Left ventricle myocardium inferior (tissue), 1 donor: ENCODE measurements around the gene RNLS. TPM values are rescaled to one million over a fixed set of nuclear protein-coding genes. Genes with fewer than 3 reads are reported as not detected.

Source experiments
- DNase-seq: peaks from one replicate; pipeline ENCODE4 v3.0.0-alpha.2; 2020
- H3K27ac ChIP-seq: fragments of 200-600 bp; replicated peaks from 2 replicates; pipeline ENCODE4 v1.8.0; 2021
- H3K27me3 ChIP-seq: fragments of 200-600 bp; 2 replicates; pipeline ENCODE4 v1.8.0; 2021; ENCODE audit warnings: low read depth
- H3K36me3 ChIP-seq: fragments of 200-600 bp; 2 replicates; pipeline ENCODE4 v1.8.0; 2021
- H3K4me1 ChIP-seq: fragments of 200-600 bp; 2 replicates; pipeline ENCODE4 v1.8.0; 2021
- H3K4me3 ChIP-seq: fragments of 200-600 bp; 2 replicates; pipeline ENCODE4 v1.8.0; 2021; ENCODE audit warnings: mild to moderate bottlenecking, moderate library complexity
- H3K9me3 ChIP-seq: fragments of 200-600 bp; replicated peaks from 2 replicates; pipeline ENCODE4 v1.8.0; 2021
- intact Hi-C: fragments of 100-400 bp; cut with micrococcal nuclease; formaldehyde crosslinking; loops from one replicate; pipeline ENCODE4 v1.11.0; 2022
- total RNA-seq: library from RNA; stranded (reverse); fragmentation: NEBNext Ultra II Directional; extraction: Animal tissue kit (Norgen Biotek cat#: 25700); gene quantifications from one replicate; pipeline ENCODE4 v1.2.1, GENCODE V29; 2021
- TF ChIP-seq, protein P1 (sequence below): fragments of 200-600 bp; IDR thresholded peaks from 2 replicates; pipeline ENCODE4 v1.8.0; 2021; ENCODE audit warnings: antibody characterized with exemption, mild to moderate bottlenecking, borderline replicate concordance
- donor health status: DM: no; HTN: yes; CAD: no; lungs with severe emphysema.

Gene RNLS
- total RNA-seq, 1 donor from 2014 or later = 14.3 TPM

DNA sequence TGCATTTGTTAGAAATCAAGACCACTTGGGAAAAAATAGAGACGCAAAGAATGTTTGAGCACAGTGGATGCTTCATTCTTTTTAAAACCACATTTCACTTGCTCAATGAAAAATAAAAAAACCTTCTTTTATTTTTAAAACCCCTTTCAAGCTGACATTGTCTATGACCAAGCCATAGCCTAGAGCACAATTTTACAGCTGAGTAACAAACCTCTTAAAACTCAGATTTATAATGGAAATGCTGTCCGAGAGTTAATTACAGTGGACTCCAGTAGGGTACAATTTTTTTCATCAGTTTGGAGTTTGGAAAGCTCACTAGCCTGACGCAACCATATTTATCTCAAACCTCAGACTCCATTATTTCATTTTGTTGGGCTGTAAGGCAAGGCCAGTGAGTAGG, 116.3 kb downstream of the RNLS start:
- Histone ChIP-seq H3K27ac (no peak overlapping the region), H3K4me3 (no peak overlapping the region), H3K9me3 (no peaks in the 10 kb centered on the region), H3K27me3 (no peaks in the 10 kb centered on the region), H3K36me3 (no peaks in the 10 kb centered on the region), H3K4me1 (peaks cover 9% of the 10 kb centered on the region)
- TF ChIP-seq, protein P1, sequence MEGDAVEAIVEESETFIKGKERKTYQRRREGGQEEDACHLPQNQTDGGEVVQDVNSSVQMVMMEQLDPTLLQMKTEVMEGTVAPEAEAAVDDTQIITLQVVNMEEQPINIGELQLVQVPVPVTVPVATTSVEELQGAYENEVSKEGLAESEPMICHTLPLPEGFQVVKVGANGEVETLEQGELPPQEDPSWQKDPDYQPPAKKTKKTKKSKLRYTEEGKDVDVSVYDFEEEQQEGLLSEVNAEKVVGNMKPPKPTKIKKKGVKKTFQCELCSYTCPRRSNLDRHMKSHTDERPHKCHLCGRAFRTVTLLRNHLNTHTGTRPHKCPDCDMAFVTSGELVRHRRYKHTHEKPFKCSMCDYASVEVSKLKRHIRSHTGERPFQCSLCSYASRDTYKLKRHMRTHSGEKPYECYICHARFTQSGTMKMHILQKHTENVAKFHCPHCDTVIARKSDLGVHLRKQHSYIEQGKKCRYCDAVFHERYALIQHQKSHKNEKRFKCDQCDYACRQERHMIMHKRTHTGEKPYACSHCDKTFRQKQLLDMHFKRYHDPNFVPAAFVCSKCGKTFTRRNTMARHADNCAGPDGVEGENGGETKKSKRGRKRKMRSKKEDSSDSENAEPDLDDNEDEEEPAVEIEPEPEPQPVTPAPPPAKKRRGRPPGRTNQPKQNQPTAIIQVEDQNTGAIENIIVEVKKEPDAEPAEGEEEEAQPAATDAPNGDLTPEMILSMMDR = no peak
- DNase-seq = no peak
- intact Hi-C loops = no loop called here

DNA sequence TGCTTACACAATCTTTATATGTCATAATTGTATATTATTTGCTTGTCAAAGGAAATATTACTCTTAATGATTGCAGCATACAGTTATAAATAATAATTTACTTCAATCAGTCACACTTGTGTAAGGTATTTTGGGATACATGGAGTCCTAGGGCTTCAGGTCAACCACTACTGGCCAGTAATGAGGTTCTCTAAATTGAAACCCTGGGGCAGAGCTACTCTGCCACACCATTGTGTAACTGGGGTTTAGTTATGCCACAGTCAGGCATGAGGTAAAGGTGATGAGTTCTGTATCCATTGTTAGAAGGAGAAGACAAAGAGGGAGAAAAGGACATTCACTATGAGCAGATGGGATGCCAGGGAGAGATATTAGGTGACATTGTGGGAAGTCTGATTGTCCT, 117.4 kb downstream of the RNLS start:
- Histone ChIP-seq H3K36me3 (no peaks in the 10 kb centered on the region), H3K4me1 (peaks cover 9% of the 10 kb centered on the region), H3K9me3 (no peaks in the 10 kb centered on the region), H3K27me3 (no peaks in the 10 kb centered on the region), H3K4me3 (no peak overlapping the region), H3K27ac (no peak overlapping the region)
- intact Hi-C loops = no loop called here
- TF ChIP-seq, protein P1 = no peak
- DNase-seq = no peak

DNA sequence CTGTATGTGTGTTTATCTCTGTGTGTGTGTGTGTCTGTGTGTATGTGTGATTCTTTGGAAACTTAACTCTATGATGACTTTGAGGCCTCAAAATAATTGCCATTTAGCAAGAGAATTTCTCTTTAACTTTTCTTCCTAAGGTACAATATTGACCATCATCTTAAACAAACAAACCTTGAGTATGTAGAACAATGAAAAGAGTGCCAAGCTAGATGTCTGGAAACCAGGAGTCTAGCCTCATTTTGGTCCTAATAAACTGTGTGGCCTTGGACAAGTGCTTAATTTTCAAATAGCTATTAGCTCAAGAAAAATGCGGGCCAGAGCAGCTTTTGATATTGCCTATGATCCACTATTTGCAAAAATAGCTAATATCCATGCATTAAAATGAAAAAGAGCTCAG, 119.3 kb downstream of the RNLS start:
- no peaks in the 10 kb centered on the region for H3K36me3 ChIP-seq
- no peak for DNase-seq
- no peaks in the 10 kb centered on the region for H3K9me3 ChIP-seq
- no peak overlapping the region for H3K4me3 ChIP-seq
- intact Hi-C loops = no loop called here
- no peaks in the 10 kb centered on the region for H3K27me3 ChIP-seq
- no peak overlapping the region for H3K27ac ChIP-seq
- TF ChIP-seq, protein P1 = no peak
- peaks cover 9% of the 10 kb centered on the region for H3K4me1 ChIP-seq

DNA sequence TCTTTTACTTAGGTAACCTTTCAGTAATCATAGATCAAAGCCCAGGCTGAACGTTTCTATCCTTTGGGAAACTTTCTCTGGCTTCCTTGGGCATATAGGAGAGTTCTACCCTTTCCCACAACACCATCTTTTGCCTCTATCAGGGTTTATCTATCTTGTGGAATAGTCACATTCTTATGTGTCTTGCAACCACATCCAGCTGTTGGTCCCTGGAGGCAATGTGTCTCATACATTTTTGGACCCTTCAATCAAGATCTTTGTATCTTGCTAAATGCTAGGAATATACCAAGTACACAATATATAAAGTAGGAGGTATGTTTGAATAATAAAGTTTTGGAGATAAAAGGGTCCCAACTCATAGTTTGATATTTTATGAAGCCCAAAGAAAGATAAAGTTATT, 121.7 kb downstream of the RNLS start:
- Histone ChIP-seq H3K9me3 (no peaks in the 10 kb centered on the region), H3K36me3 (no peaks in the 10 kb centered on the region), H3K4me3 (no peak overlapping the region), H3K27ac (no peak overlapping the region), H3K4me1 (no peaks in the 10 kb centered on the region), H3K27me3 (no peaks in the 10 kb centered on the region)
- TF ChIP-seq, protein P1 = no peak
- intact Hi-C loops = no loop called here
- DNase-seq = no peak

DNA sequence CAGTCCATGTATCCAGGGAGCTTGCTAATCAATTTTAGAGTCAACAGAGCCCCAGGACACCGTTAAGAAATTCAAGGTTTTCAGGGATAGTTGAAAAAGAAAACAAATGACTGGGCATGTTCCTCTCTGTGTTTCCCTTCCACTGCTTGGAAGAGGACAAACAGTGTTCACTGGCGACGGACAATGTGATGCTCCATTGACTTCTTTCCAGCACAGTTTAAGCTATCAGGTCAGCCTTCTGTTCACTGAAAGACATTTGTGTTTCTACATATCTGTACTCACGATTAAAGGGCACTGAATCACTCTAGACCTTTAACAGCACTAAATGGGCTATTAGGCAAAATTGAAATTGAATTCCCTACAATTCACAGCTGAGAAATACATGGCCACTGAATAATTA, 123.6 kb downstream of the RNLS start:
- Histone ChIP-seq H3K4me3 (no peak overlapping the region), H3K27me3 (no peaks in the 10 kb centered on the region), H3K36me3 (no peaks in the 10 kb centered on the region), H3K4me1 (no peaks in the 10 kb centered on the region), H3K27ac (peak overlapping the region; percentile 20), H3K9me3 (no peaks in the 10 kb centered on the region)
- TF ChIP-seq, protein P1 = no peak
- intact Hi-C loops = no loop called here
- DNase-seq = no peak

DNA sequence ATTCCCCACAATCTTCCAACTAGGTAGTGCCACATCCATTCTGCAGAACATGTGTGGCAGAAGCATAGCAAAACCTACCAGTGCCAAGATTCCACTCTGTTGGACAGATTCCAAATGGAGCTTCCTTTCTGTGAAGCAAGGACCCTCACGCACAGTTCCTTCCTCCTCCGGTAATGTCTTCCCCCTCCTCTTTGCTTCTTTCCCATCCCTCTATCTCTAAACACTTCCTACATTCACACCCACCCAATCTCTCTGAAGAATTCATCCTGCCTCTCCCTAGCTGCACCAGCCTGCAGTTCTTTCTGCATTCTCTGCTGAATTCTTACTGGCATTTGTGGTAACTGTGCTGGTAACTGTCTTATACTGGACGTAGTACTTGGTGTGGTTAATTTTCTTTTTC, 124.9 kb downstream of the RNLS start:
- Histone ChIP-seq H3K4me1 (no peaks in the 10 kb centered on the region), H3K4me3 (no peak overlapping the region), H3K27ac (no peak overlapping the region), H3K27me3 (no peaks in the 10 kb centered on the region), H3K36me3 (no peaks in the 10 kb centered on the region), H3K9me3 (no peaks in the 10 kb centered on the region)
- no peak for DNase-seq
- TF ChIP-seq, protein P1 = no peak
- intact Hi-C loops = no loop called here
